ENCODE results near the gene MSI2.

DNA sequence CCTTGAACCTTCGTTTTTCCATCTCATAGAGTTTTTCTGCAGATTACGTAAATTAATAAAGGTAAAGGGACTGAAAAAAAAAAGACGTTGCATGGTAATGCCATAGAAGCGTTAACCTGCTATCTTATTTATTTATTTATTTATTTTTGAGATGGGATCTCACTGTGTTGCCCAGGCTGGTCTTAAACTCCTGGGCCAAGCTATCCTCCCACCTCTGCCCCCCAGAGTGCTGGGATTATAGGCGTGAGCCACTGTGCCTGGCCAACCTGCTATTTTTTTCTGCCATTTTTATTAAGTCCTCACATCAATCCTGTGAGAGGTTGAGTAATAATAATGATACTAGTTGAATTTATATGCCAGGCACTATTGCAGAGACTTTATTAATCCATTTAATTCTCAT lies 7.9 kb downstream of the MSI2 start:
- TF ChIP-seq CTCF (IDR thresholded peaks at IDR 0.05; ENCODE audit: low read length) (no peak), EZH2 (IDR thresholded peaks at IDR 0.05; ENCODE audit: borderline replicate concordance, low read length) (no peak)
